Measurements from ENCODE around the gene FHIP1A. TPM values are rescaled to one million over a fixed set of nuclear protein-coding genes. Genes with fewer than 3 reads are reported as not detected.

FHIP1A gene
- polyA plus RNA-seq, 1 of the 3 experiments (the other 2 are of a cell fraction), result 1.3 TPM

DNA sequence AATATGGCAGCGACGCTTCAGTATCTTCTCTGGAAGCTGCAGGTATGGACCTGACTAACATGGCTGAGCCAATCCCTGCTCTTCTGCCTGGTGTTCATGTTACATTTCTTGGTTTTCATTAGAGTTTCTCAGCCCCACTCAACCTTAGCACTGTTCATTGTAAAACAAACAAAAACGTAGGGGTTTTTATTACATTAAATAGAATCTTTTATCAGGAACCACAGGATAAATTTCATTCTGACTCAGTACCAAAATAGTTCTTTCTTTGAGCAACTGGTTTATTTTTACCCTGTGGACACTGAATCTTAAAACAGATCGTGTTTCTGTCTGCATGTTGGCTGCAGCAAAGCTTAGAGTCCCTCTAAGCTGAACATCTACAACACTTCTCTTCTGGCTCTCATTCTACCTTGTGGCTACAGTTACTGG, 27.1 kb downstream of the FHIP1A start:
- H3K27ac ChIP-seq (ENCODE audit: low read depth in 2 of 2, low read length in 1 of 2), result peak overlapping the region; percentile 53 to 58; a peak in 3 of 4 replicates
- H3F3A ChIP-seq (replicated peaks; ENCODE audit: insufficient read depth), result peaks cover 27% of the 10 kb centered on the region
- no peaks in the 10 kb centered on the region for H3K9me3 ChIP-seq
- no peaks in the 10 kb centered on the region for H3K9me2 ChIP-seq
- peak overlapping the region; percentile 51; the same call in 1 of the 2 replicates for H3K4me2 ChIP-seq
- peak overlapping the region in 1 of 2 experiments; percentile 19; a peak in 1 of 4 replicates for H3K4me3 ChIP-seq (ENCODE audit: low read depth in 2 of 2, low read length in 1 of 2)
- ChIA-PET POLR2A (no interaction called here), CTCF (no interaction called here)
- H3K9ac ChIP-seq, result no peak overlapping the region
- peaks cover 0 to 7% of the 10 kb centered on the region in 2 experiments; a peak in 2 of 4 replicates for H3K4me1 ChIP-seq (ENCODE audit: control insufficient read depth in 1 of 2, insufficient read depth in 2 of 2, low read depth in 1 of 2, low read length in 1 of 2)
- H2AFZ ChIP-seq (ENCODE audit: low read depth), result peak overlapping the region; percentile 77
- TF ChIP-seq EP300 (IDR thresholded peaks at IDR 0.05; ENCODE audit: borderline replicate concordance in 1 of 2, low read depth in 1 of 2, low read length in 1 of 2), result no peak
- no peak for TF ChIP-seq FOXM1 (IDR thresholded peaks at IDR 0.05; ENCODE audit: low read depth)
- TF ChIP-seq MEF2A (IDR thresholded peaks at IDR 0.05; ENCODE audit: borderline replicate concordance, low read depth), result 0 out of 2 replicates have a peak, but pooled peaks have one; percentile 55
- TF ChIP-seq TCF12 (IDR thresholded peaks at IDR 0.05), result peak; percentile 45; the same call in 1 of the 2 replicates
- no peak for TF ChIP-seq SIN3A (IDR thresholded peaks at IDR 0.05; ENCODE audit: borderline replicate concordance, low read depth, low read length)
- TF ChIP-seq FOXJ3 (CRISPR knock-in tag; IDR thresholded peaks at IDR 0.05), result no peak
- TF ChIP-seq, protein P1, sequence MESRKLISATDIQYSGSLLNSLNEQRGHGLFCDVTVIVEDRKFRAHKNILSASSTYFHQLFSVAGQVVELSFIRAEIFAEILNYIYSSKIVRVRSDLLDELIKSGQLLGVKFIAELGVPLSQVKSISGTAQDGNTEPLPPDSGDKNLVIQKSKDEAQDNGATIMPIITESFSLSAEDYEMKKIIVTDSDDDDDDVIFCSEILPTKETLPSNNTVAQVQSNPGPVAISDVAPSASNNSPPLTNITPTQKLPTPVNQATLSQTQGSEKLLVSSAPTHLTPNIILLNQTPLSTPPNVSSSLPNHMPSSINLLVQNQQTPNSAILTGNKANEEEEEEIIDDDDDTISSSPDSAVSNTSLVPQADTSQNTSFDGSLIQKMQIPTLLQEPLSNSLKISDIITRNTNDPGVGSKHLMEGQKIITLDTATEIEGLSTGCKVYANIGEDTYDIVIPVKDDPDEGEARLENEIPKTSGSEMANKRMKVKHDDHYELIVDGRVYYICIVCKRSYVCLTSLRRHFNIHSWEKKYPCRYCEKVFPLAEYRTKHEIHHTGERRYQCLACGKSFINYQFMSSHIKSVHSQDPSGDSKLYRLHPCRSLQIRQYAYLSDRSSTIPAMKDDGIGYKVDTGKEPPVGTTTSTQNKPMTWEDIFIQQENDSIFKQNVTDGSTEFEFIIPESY (IDR thresholded peaks at IDR 0.05; ENCODE audit: borderline replicate concordance, low read depth), result no peak
- 0 out of 2 replicates have a peak, but pooled peaks have one; percentile 19 for TF ChIP-seq YY1 (IDR thresholded peaks at IDR 0.05; ENCODE audit: low read depth)
- TF ChIP-seq FOSL2 (IDR thresholded peaks at IDR 0.05; ENCODE audit: borderline replicate concordance, low read depth), result peak; percentile 7; the same call in 1 of the 2 replicates
- TF ChIP-seq SMC3 (IDR thresholded peaks at IDR 0.05; ENCODE audit: low read depth, low read length), result no peak
- TF ChIP-seq, protein P2, sequence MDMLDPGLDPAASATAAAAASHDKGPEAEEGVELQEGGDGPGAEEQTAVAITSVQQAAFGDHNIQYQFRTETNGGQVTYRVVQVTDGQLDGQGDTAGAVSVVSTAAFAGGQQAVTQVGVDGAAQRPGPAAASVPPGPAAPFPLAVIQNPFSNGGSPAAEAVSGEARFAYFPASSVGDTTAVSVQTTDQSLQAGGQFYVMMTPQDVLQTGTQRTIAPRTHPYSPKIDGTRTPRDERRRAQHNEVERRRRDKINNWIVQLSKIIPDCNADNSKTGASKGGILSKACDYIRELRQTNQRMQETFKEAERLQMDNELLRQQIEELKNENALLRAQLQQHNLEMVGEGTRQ (IDR thresholded peaks at IDR 0.05; ENCODE audit: borderline replicate concordance, low read depth, low read length), result 0 out of 2 replicates have a peak, but pooled peaks have one; percentile 6
- TF ChIP-seq NFIC (IDR thresholded peaks at IDR 0.05; ENCODE audit: borderline replicate concordance), result no peak; the same call in 1 of the 2 replicates
- TF ChIP-seq, protein P3, sequence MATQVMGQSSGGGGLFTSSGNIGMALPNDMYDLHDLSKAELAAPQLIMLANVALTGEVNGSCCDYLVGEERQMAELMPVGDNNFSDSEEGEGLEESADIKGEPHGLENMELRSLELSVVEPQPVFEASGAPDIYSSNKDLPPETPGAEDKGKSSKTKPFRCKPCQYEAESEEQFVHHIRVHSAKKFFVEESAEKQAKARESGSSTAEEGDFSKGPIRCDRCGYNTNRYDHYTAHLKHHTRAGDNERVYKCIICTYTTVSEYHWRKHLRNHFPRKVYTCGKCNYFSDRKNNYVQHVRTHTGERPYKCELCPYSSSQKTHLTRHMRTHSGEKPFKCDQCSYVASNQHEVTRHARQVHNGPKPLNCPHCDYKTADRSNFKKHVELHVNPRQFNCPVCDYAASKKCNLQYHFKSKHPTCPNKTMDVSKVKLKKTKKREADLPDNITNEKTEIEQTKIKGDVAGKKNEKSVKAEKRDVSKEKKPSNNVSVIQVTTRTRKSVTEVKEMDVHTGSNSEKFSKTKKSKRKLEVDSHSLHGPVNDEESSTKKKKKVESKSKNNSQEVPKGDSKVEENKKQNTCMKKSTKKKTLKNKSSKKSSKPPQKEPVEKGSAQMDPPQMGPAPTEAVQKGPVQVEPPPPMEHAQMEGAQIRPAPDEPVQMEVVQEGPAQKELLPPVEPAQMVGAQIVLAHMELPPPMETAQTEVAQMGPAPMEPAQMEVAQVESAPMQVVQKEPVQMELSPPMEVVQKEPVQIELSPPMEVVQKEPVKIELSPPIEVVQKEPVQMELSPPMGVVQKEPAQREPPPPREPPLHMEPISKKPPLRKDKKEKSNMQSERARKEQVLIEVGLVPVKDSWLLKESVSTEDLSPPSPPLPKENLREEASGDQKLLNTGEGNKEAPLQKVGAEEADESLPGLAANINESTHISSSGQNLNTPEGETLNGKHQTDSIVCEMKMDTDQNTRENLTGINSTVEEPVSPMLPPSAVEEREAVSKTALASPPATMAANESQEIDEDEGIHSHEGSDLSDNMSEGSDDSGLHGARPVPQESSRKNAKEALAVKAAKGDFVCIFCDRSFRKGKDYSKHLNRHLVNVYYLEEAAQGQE (IDR thresholded peaks at IDR 0.05; ENCODE audit: low read depth, low read length), result no peak
- TF ChIP-seq JUND (IDR thresholded peaks at IDR 0.05), result no peak
- TF ChIP-seq, protein P4, sequence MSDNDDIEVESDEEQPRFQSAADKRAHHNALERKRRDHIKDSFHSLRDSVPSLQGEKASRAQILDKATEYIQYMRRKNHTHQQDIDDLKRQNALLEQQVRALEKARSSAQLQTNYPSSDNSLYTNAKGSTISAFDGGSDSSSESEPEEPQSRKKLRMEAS (IDR thresholded peaks at IDR 0.05; ENCODE audit: low read depth), result no peak
- TF ChIP-seq, protein P5, sequence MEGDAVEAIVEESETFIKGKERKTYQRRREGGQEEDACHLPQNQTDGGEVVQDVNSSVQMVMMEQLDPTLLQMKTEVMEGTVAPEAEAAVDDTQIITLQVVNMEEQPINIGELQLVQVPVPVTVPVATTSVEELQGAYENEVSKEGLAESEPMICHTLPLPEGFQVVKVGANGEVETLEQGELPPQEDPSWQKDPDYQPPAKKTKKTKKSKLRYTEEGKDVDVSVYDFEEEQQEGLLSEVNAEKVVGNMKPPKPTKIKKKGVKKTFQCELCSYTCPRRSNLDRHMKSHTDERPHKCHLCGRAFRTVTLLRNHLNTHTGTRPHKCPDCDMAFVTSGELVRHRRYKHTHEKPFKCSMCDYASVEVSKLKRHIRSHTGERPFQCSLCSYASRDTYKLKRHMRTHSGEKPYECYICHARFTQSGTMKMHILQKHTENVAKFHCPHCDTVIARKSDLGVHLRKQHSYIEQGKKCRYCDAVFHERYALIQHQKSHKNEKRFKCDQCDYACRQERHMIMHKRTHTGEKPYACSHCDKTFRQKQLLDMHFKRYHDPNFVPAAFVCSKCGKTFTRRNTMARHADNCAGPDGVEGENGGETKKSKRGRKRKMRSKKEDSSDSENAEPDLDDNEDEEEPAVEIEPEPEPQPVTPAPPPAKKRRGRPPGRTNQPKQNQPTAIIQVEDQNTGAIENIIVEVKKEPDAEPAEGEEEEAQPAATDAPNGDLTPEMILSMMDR (IDR thresholded peaks at IDR 0.05), result no peak
- TF ChIP-seq NRF1 (IDR thresholded peaks at IDR 0.05; ENCODE audit: low read depth, low read length), result no peak
- no peak for TF ChIP-seq RFX5 (IDR thresholded peaks at IDR 0.05; ENCODE audit: low read length)
- TF ChIP-seq MXI1 (IDR thresholded peaks at IDR 0.05; ENCODE audit: low read depth, low read length), result no peak
- 50% methylated on average over 4 of the region's 4 CpGs for WGBS (ENCODE audit: low lambda C conversion rate)
- H3K79me2 ChIP-seq (ENCODE audit: insufficient read depth), result no peaks in the 10 kb centered on the region
- no peaks in the 10 kb centered on the region for H3K36me3 ChIP-seq (replicated peaks in 1 of 2; ENCODE audit: control insufficient read depth in 1 of 2, insufficient read depth in 2 of 2, low read length in 1 of 2)
- H4K20me1 ChIP-seq (ENCODE audit: insufficient read depth), result no peaks in the 10 kb centered on the region
- no peak for DNase-seq
- H3K27me3 ChIP-seq (ENCODE audit: insufficient read depth), result no peaks in the 10 kb centered on the region

All from SK-N-SH (cell line).